Activated T-cell treated with anti-CD3 and anti-CD28 coated beads, Interleukin-2, amount 50 U/mL, for 72 hours (primary cell): Measurements from ENCODE around the gene IFT22. TPM values are rescaled to one million over a fixed set of nuclear protein-coding genes. Genes with fewer than 3 reads are reported as not detected.
"Not testable (repeated sequence)": the region's sequence is repeated elsewhere in the genome, so short reads cannot be mapped to it uniquely, and the experiment has no call there.

Source experiments
- ATAC-seq, 2 donors: fragments of 150-1000 bp; cut with Tn5 transposase; replicated peaks in 1 of 2; 2 replicates each; pipeline ENCODE4 v1.10.0; 2021; ENCODE audit warnings: moderate library complexity in 2 of 2, mild to moderate bottlenecking in 1 of 2
- DNase-seq, 2 donors: peaks; one replicate each; pipeline ENCODE4 v3.0.0; 2021 to 2022; ENCODE audit warnings: mixed read lengths in 1 of 2
- H3K27ac Mint-ChIP-seq: one replicate; pipeline ENCODE4 v1.8.0; 2022; ENCODE audit warnings: mild to moderate bottlenecking, moderate library complexity, mixed read lengths
- H3K27me3 Mint-ChIP-seq: one replicate; pipeline ENCODE4 v1.8.0; 2022; ENCODE audit warnings: low read depth, mixed read lengths
- H3K36me3 Mint-ChIP-seq, 2 donors: one replicate each; pipeline ENCODE4 v1.8.0; 2022; ENCODE audit warnings: mixed read lengths in 2 of 2, mild to moderate bottlenecking in 1 of 2; ENCODE audit not compliant: insufficient read depth in 2 of 2
- H3K4me1 Mint-ChIP-seq: one replicate; pipeline ENCODE4 v1.8.0; 2022; ENCODE audit warnings: low read depth, mixed read lengths
- H3K4me3 Mint-ChIP-seq, 2 donors: one replicate each; pipeline ENCODE4 v1.8.0; 2022; ENCODE audit warnings: mild to moderate bottlenecking in 2 of 2, mixed read lengths in 2 of 2, moderate library complexity in 2 of 2
- H3K9me3 Mint-ChIP-seq, 2 donors: one replicate each; pipeline ENCODE4 v1.8.0; 2022; ENCODE audit warnings: mixed read lengths in 2 of 2
- total RNA-seq, 2 donors: library from RNA; stranded (reverse); gene quantifications; one replicate each; pipeline ENCODE4 v1.2.3, GENCODE V29; 2022

Gene IFT22
- total RNA-seq, 2 donors from 2014 or later: 4.7 to 5.1 TPM

GRCh38 chr7:101285171-101285570 is 36.4 kb downstream of the IFT22 start:
- Mint-ChIP-seq H3K36me3 (no peaks in the 10 kb centered on the region), H3K27me3 (peaks cover 6% of the 10 kb centered on the region), H3K4me1 (peaks cover 17% of the 10 kb centered on the region), H3K27ac (no peak overlapping the region), H3K4me3 (no peak overlapping the region), H3K9me3 (no peaks in the 10 kb centered on the region)
- ATAC-seq: no peak
- DNase-seq: no peak

GRCh38 chr7:101280912-101281311 is 40.7 kb downstream of the IFT22 start:
- H3K4me3 Mint-ChIP-seq, H3K27me3 Mint-ChIP-seq, H3K4me1 Mint-ChIP-seq, ATAC-seq, H3K36me3 Mint-ChIP-seq, H3K27ac Mint-ChIP-seq, DNase-seq, H3K9me3 Mint-ChIP-seq: not testable (repeated sequence)

DNA sequence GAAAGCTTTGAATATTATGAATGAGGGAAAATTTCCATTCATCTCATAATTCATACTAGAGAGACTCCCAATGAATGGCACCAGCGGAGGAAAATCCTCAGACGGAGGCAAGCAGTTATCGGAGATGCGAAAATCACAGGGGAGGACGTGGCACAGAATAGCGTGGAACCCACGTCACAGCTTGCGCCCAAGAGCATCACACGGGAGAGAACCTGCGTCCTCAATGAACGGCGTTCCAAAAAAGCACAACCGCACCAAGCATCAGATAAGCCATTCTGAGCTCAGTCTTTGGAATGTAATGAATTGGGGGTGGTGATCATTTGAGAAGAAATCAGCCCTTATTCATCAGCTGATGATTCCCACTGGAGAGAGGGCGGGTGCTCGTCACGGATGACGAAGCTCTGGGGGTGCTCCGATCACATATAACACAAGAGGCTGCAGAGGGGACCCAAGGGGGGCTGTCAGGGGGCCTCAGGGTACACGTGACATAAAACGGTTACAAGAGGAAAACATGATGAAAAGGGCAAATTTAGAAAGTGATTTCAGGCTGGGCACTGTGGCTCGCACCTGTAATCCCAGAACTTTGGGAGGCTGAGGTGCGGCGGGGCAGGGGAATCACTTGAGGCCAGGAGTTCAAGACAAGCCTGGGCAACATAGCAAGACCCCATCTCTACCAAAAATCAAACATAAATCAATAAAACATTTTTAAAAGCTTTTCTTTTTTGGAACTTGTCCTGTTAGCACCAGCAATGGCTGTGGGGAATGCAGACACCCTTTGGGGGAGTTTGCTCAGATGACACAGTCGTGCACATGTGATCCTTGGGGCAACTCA is 42.9 kb downstream of the IFT22 start:
- ATAC-seq (no peak), DNase-seq (no peak)
- Mint-ChIP-seq H3K27ac (no peak overlapping the region), H3K4me1 (peaks cover 7% of the 10 kb centered on the region), H3K4me3 (no peak overlapping the region), H3K9me3 (no peaks in the 10 kb centered on the region), H3K27me3 (no peaks in the 10 kb centered on the region), H3K36me3 (no peaks in the 10 kb centered on the region)

DNA sequence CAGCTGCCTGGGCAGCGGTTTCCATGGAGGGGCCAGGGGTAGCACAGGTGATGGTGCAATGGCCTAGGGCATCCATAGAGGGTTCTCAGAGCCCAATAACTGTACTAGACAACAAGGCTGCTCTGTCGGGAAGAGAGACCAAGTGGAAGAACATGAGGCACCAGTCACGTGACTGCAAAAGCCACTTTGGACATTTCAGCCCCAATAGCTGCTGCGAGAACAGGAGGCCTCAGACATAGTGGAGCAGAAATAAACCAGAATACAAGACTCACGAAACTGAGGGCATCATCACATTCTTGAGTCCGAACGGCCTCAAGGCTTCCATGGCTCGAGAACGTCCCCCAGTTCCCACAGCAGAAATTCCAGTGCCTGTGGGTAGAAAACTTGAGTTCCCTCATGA is 44.5 kb downstream of the IFT22 start:
- no peak for DNase-seq
- Mint-ChIP-seq H3K27ac (no peak overlapping the region), H3K4me1 (no peaks in the 10 kb centered on the region), H3K9me3 (no peaks in the 10 kb centered on the region), H3K36me3 (no peaks in the 10 kb centered on the region), H3K4me3 (no peak overlapping the region), H3K27me3 (no peaks in the 10 kb centered on the region)
- ATAC-seq: no peak

DNA sequence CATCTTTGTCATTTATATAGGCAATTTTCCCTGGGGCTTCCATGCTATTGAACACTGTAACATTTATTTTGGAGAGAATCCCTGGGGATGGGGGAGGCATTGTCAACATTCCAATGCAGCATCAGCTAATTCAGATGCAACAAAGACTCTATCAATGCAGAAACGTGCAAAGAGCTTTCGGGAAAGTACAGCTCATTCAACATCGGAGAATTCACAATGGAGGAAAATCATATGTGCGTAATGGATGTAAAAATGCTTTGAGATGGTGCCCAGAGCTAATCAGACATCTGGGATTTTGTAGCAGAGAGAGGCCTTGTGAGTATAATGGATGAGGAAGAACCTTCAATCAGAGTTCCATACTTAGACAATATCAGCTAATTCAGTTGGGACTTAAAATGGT is 48.4 kb downstream of the IFT22 start:
- Mint-ChIP-seq H3K27me3 (peaks cover 7% of the 10 kb centered on the region), H3K36me3 (peaks cover 0 to 1% of the 10 kb centered on the region in 2 donors), H3K4me3 (no peak overlapping the region), H3K4me1 (no peaks in the 10 kb centered on the region), H3K9me3 (no peaks in the 10 kb centered on the region), H3K27ac (no peak overlapping the region)
- ATAC-seq: no peak
- DNase-seq: no peak

DNA sequence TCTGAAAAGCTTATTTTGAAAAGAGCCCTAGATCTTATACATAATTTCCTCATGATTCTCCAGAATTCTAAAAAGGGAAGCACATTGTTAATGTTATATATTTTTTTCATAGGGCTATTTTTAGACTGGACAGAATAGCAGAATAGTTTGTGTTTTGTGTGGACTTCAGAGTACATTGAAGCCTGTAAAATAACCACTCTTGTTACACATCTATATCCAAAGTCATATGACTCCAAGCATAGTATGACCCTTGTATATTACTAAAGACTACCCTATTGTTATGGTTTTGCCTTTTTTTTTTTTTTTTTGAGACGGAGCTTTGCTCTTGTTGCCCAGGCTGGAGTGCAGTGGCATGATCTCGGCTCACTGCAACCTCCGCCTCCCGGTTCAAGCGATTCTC is 50.6 kb downstream of the IFT22 start:
- DNase-seq (no peak), ATAC-seq (no peak)
- Mint-ChIP-seq H3K4me1 (no peaks in the 10 kb centered on the region), H3K27ac (no peak overlapping the region), H3K9me3 (no peaks in the 10 kb centered on the region), H3K4me3 (no peak overlapping the region), H3K36me3 (peaks cover 0 to 1% of the 10 kb centered on the region in 2 donors), H3K27me3 (peaks cover 7% of the 10 kb centered on the region)

GRCh38 chr7:101269664-101270063 is 51.9 kb downstream of the IFT22 start:
- no peak overlapping the region for H3K27ac Mint-ChIP-seq
- peaks cover 0 to 1% of the 10 kb centered on the region in 2 donors for H3K36me3 Mint-ChIP-seq
- ATAC-seq: no peak
- H3K4me1 Mint-ChIP-seq: no peaks in the 10 kb centered on the region
- no peaks in the 10 kb centered on the region for H3K9me3 Mint-ChIP-seq
- peaks cover 7% of the 10 kb centered on the region for H3K27me3 Mint-ChIP-seq
- no peak overlapping the region for H3K4me3 Mint-ChIP-seq
- no peak for DNase-seq

DNA sequence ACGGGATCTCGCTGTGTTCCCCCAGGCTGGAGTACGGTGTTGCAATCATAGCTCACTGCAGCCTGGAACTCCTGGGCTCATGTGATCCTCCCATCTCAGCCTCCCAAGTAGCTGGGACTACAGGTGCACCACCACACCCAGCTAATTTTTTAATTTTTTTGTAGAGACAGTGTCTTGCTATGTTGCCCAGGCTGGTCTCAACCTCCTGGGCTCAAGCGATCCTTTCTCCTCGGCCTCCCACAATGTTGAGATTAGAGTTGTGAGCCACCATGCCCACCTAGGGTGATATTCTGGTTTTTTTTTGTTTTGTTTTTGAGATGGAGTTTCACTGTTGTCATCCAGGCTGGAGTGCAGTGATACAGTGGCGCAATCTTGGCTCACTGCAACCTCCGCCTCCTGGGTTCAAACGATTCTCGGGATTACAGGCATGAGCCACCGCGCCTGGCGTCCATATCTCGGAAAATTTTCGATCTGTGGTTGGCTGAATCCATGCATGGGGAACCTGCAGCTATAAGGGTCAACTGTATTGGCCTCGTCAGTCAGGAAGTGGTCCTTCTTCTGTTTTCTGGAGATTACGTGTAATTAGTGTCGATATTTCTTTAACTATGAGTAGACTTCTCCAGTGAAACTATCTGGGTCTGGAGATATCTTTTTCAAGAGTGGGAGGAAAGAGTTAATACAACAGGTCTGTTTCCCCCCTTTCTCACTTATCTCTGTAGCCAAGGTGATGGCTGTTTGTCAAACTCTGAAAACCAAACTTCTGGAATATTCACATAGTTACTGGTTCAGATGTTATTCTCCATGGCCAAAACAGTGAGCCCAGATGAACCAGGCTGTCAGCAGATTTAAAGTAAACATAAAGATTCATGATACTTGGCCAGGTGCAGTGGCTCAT is 55.7 kb downstream of the IFT22 start:
- Mint-ChIP-seq H3K36me3 (peaks cover 0 to 1% of the 10 kb centered on the region in 2 donors), H3K4me1 (no peaks in the 10 kb centered on the region), H3K27ac (no peak overlapping the region), H3K27me3 (peaks cover 7% of the 10 kb centered on the region), H3K9me3 (no peaks in the 10 kb centered on the region), H3K4me3 (no peak overlapping the region)
- ATAC-seq (no peak), DNase-seq (no peak)

- not testable (repeated sequence) for H3K27ac Mint-ChIP-seq, H3K4me1 Mint-ChIP-seq, H3K9me3 Mint-ChIP-seq, H3K27me3 Mint-ChIP-seq, H3K4me3 Mint-ChIP-seq, ATAC-seq, DNase-seq, H3K36me3 Mint-ChIP-seq
Observed at GRCh38 chr7:101264102-101264706, 57.4 kb downstream of the IFT22 start.

Other genes starting within 250 kb of the IFT22 start
- gene TRIM56, start 236.3 kb downstream of the IFT22 start, total RNA-seq: 10 to 100 TPM; 44.5 to 50.2 TPM
- gene SERPINE1, start 194.7 kb downstream of the IFT22 start, total RNA-seq: under 1 TPM in 1 of 2 donors, not detected in 1; 0.14 TPM
- 10 to 100 TPM; 23.4 to 28.4 TPM for gene AP1S1, start 167.3 kb downstream of the IFT22 start, total RNA-seq
- gene VGF, start 156.2 kb downstream of the IFT22 start, total RNA-seq: under 1 TPM in 1 of 2 donors, not detected in 1; 0.19 TPM
- gene NAT16, start 141.5 kb downstream of the IFT22 start, total RNA-seq: not detected
- gene MOGAT3, start 120.8 kb downstream of the IFT22 start, total RNA-seq: not detected
- 10 to 100 TPM; 28.8 to 34.4 TPM for gene PLOD3, start 104.2 kb downstream of the IFT22 start, total RNA-seq
- gene ZNHIT1, start 103.6 kb downstream of the IFT22 start, total RNA-seq: 10 to 100 TPM; 36.6 to 38.9 TPM
- 10 to 100 TPM; 27.8 to 28.7 TPM for gene CLDN15, start 84.0 kb downstream of the IFT22 start, total RNA-seq
- gene FIS1, start 76.7 kb downstream of the IFT22 start, total RNA-seq: 10 to 100 TPM; 78.4 to 87.2 TPM
- gene COL26A1, start 41.1 kb upstream of the IFT22 start, total RNA-seq: under 1 TPM in 1 of 2 donors, not detected in 1; 0.22 TPM